GM23338 (cell line): ENCODE results near the gene SCN3A. TPM values are rescaled to one million over a fixed set of nuclear protein-coding genes. Genes with fewer than 3 reads are reported as not detected.

Experiments
- ATAC-seq: fragments of 200-7000 bp; cut with Tn5 transposase; 3 replicates; pipeline ENCODE4 v1.9.1; 2020
- DNase-seq: peaks from one replicate; pipeline ENCODE4 v3.0.0-alpha.2; 2015; ENCODE audit warnings: low spot score
- H2AFZ ChIP-seq: fragments of 200-600 bp; sonication (generic); 2 replicates; pipeline ENCODE4 v1.8.0; 2016; ENCODE audit warnings: antibody characterized with exemption, mild to moderate bottlenecking, moderate library complexity
- H3F3A ChIP-seq: fragments of 200-600 bp; sonication (generic); replicated peaks from 2 replicates; pipeline ENCODE4 v1.8.0; 2017; ENCODE audit warnings: antibody characterized with exemption, mixed run types, low read depth
- H3K27ac ChIP-seq: fragments of 200-600 bp; sonication (generic); 2 replicates; pipeline ENCODE4 v1.6.1; 2016; ENCODE audit warnings: low read depth
- H3K27me3 ChIP-seq: fragments of 200-600 bp; sonication (generic); 2 replicates; pipeline ENCODE4 v1.8.0; 2016; ENCODE audit warnings: mild to moderate bottlenecking, mixed run types, moderate library complexity; ENCODE audit not compliant: insufficient read depth
- H3K36me3 ChIP-seq: fragments of 200-600 bp; sonication (generic); 2 replicates; pipeline ENCODE4 v1.8.0; 2016; ENCODE audit warnings: mild to moderate bottlenecking; ENCODE audit not compliant: insufficient read depth
- H3K4me1 ChIP-seq: fragments of 200-600 bp; sonication (generic); 2 replicates; pipeline ENCODE4 v1.8.0; 2016; ENCODE audit warnings: mild to moderate bottlenecking, moderate library complexity; ENCODE audit not compliant: insufficient read depth
- H3K4me2 ChIP-seq: fragments of 200-600 bp; sonication (generic); 2 replicates; pipeline ENCODE4 v1.7.1; 2017; ENCODE audit warnings: mixed run types
- H3K4me3 ChIP-seq: fragments of 200-600 bp; sonication (generic); 2 replicates; pipeline ENCODE4 v1.6.1; 2016; ENCODE audit warnings: mixed run types
- H3K79me2 ChIP-seq: fragments of 200-600 bp; sonication (generic); replicated peaks from 2 replicates; pipeline ENCODE4 v1.8.0; 2017; ENCODE audit warnings: mild to moderate bottlenecking; ENCODE audit not compliant: insufficient read depth
- H3K9me2 ChIP-seq: fragments of 200-600 bp; sonication (generic); 2 replicates; pipeline ENCODE4 v1.8.0; 2017; ENCODE audit not compliant: insufficient read depth
- H4K20me1 ChIP-seq: fragments of 200-600 bp; sonication (generic); replicated peaks from 2 replicates; pipeline ENCODE4 v1.8.0; 2017; ENCODE audit warnings: mild to moderate bottlenecking; ENCODE audit not compliant: insufficient read depth
- H3K27ac Mint-ChIP-seq: 2 replicates; pipeline ENCODE4 v1.8.0; 2020; ENCODE audit warnings: inconsistent platforms, mild to moderate bottlenecking, moderate library complexity, mixed read lengths
- H3K27me3 Mint-ChIP-seq: 3 replicates; pipeline ENCODE4 v1.8.0; 2022; ENCODE audit warnings: low read depth, mild to moderate bottlenecking, moderate library complexity, mixed read lengths, inconsistent platforms; ENCODE audit not compliant: insufficient read depth, poor library complexity
- H3K36me3 Mint-ChIP-seq: 3 replicates; pipeline ENCODE4 v1.8.0; 2021; ENCODE audit warnings: low read depth, mild to moderate bottlenecking, inconsistent platforms, moderate library complexity, mixed read lengths
- H3K4me1 Mint-ChIP-seq: 3 replicates; pipeline ENCODE4 v1.8.0; 2020; ENCODE audit warnings: mild to moderate bottlenecking, inconsistent platforms, mixed read lengths
- H3K4me3 Mint-ChIP-seq: 3 replicates; pipeline ENCODE4 v1.8.0; 2021; ENCODE audit warnings: moderate library complexity, mild to moderate bottlenecking, inconsistent platforms, mixed read lengths
- H3K9me3 Mint-ChIP-seq: 3 replicates; pipeline ENCODE4 v1.8.0; 2020; ENCODE audit warnings: moderate library complexity, mild to moderate bottlenecking, inconsistent platforms, mixed read lengths
- CREB1 ChIP-seq: fragments of 250-450 bp; sonication (Bioruptor Pico); IDR thresholded peaks from 2 replicates; pipeline ENCODE4 v1.5.0; 2020; ENCODE audit warnings: low read depth, mild to moderate bottlenecking, moderate library complexity
- EZH2 ChIP-seq: fragments of 200-600 bp; sonication (generic); IDR thresholded peaks from one replicate; pipeline ENCODE4 v1.8.0; 2017; ENCODE audit warnings: antibody characterized with exemption, mild to moderate bottlenecking, low read depth; ENCODE audit not compliant: unreplicated experiment
- JUNB ChIP-seq: IDR thresholded peaks from one replicate; pipeline ENCODE4 v1.6.1; 2016; ENCODE audit warnings: antibody characterized with exemption; ENCODE audit not compliant: unreplicated experiment
- NANOG ChIP-seq: IDR thresholded peaks from 2 replicates; pipeline ENCODE4 v1.6.1; 2016; ENCODE audit warnings: antibody characterized with exemption, borderline replicate concordance
- POLR2AphosphoS5 ChIP-seq: IDR thresholded peaks from 2 replicates; pipeline ENCODE4 v1.6.1; 2016; ENCODE audit warnings: antibody characterized with exemption, low read depth
- REST ChIP-seq: IDR thresholded peaks from one replicate; pipeline ENCODE4 v1.6.1; 2018; ENCODE audit warnings: antibody characterized with exemption; ENCODE audit not compliant: unreplicated experiment
- STAT1 ChIP-seq: IDR thresholded peaks from one replicate; pipeline ENCODE4 v1.6.1; 2016; ENCODE audit warnings: antibody characterized with exemption; ENCODE audit not compliant: unreplicated experiment
- ZNF114 ChIP-seq: fragments of 250-450 bp; sonication (Bioruptor Pico); IDR thresholded peaks from 2 replicates; pipeline ENCODE4 v1.5.0; 2020; ENCODE audit warnings: mild to moderate bottlenecking, moderate library complexity
- ZNF331 ChIP-seq: fragments of 250-450 bp; sonication (Bioruptor Pico); IDR thresholded peaks from 2 replicates; pipeline ENCODE4 v1.5.0; 2020; ENCODE audit warnings: low read depth, mild to moderate bottlenecking, moderate library complexity
- ZNF462 ChIP-seq: fragments of 250-450 bp; sonication (Bioruptor Pico); IDR thresholded peaks from 2 replicates; pipeline ENCODE4 v1.5.0; 2020; ENCODE audit warnings: mild to moderate bottlenecking, moderate library complexity
- polyA plus RNA-seq: library from polyadenylated mRNA; unstranded; fragments of >200 nt; fragmentation: Nextera tagmentation; extraction: Ambion mirVana; gene quantifications from 2 replicates; pipeline ENCODE4 v1.2.1, GENCODE V29; 2016
- total RNA-seq: library from RNA; depleted of rRNA; stranded (reverse); fragments of >200 nt; shearing (Covaris generic); gene quantifications from 2 replicates; pipeline ENCODE4 v1.2.3, GENCODE V29; 2014

Gene SCN3A
- total and polyA plus RNA-seq, 2 experiments from 2014 or later, result 0.66 TPM; not detected in 1

DNA sequence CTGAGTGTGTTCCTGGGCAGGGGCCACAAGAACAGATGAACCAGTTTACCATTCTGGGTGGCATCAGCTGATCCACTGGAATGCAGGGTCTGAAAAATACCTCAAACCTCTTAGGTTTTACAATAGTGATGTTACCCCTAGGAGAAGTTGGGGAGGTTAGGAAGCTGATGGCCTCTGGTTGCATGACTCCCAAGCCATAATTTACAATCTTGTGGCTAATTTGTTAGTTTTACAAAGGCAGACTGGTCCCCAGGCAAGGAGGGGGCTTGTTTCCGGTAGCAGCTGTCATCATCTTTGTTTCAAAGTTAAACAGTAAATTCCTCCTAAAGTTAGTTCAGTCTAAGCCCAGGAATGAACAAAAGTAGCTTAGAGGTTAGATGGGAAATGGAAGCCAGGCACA lies 134.7 kb downstream of the SCN3A start (continued):
- TF ChIP-seq REST (no peak), ZNF114 (CRISPR knock-in tag) (no peak), NANOG (no peak), JUNB (no peak), POLR2AphosphoS5 (no peak)

DNA sequence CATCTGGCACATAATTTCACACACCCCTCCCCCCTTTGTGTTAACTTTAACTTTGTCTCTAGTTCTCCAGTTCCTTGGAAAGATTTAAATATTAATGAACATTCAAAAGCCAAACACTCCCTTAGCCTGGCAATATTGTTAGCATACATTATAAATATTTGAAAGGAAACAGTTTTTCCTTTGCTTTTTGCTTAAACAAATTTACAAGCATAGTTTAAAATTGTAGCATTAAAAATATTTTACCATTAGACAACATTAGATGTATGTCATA lies 135.4 kb downstream of the SCN3A start:
- ATAC-seq (no peak), DNase-seq (no peak)
- Histone ChIP-seq H3K4me1 (peaks cover 29% of the 10 kb centered on the region), H3K4me3 (peak overlapping the region; percentile 39), H3F3A (no peaks in the 10 kb centered on the region), H3K4me2 (peak overlapping the region; percentile 68), H3K36me3 (no peaks in the 10 kb centered on the region), H3K9me2 (no peaks in the 10 kb centered on the region), H2AFZ (peak overlapping the region; percentile 6; the same call in 1 of the 2 replicates), H3K79me2 (no peaks in the 10 kb centered on the region), H3K27ac (peak overlapping the region; percentile 82; the same call in 1 of the 2 replicates), H3K27me3 (no peaks in the 10 kb centered on the region), H4K20me1 (no peaks in the 10 kb centered on the region)
- H3K27me3 Mint-ChIP-seq, result peaks cover 3% of the 10 kb centered on the region
- peaks cover 1% of the 10 kb centered on the region for H3K36me3 Mint-ChIP-seq
- H3K4me1 Mint-ChIP-seq, result peaks cover 37% of the 10 kb centered on the region
- peaks cover 2% of the 10 kb centered on the region for H3K9me3 Mint-ChIP-seq
- H3K4me3 Mint-ChIP-seq, result peak overlapping the region; percentile 74
- H3K27ac Mint-ChIP-seq, result peak overlapping the region; percentile 98
- TF ChIP-seq EZH2 (no peak), CREB1 (CRISPR knock-in tag) (no peak), ZNF331 (CRISPR knock-in tag) (no peak), REST (no peak), NANOG (no peak), POLR2AphosphoS5 (no peak), ZNF462 (CRISPR knock-in tag) (no peak), STAT1 (no peak)
